ENCODE data around the gene LHFPL3. TPM values are rescaled to one million over a fixed set of nuclear protein-coding genes. Genes with fewer than 3 reads are reported as not detected.

Gene LHFPL3
- total RNA-seq, 1 experiment from 2014 or later: not detected

GRCh38 chr7:104656467-104656866 lies 328.1 kb downstream of the LHFPL3 start:
- H3K4me3 Mint-ChIP-seq: no peak overlapping the region

More at GRCh38 chr7:104656467-104656866, 328.1 kb downstream of the LHFPL3 start:
- Histone ChIP-seq H3T11ph (ENCODE audit: low read length) (no peak overlapping the region), H2BK5ac (ENCODE audit: insufficient read length, low read length) (no peak overlapping the region), H4K8ac (replicated peaks; ENCODE audit: insufficient read length, low read depth, low read length) (no peak overlapping the region), H3K9ac (ENCODE audit: extremely low read depth, insufficient read length, low read length) (no peak overlapping the region), H3K4me2 (ENCODE audit: insufficient read depth, insufficient read length, low read length) (no peak overlapping the region), H3K4me1 (ENCODE audit: insufficient read depth, low read length) (no peaks in the 10 kb centered on the region), H3K9me3 (ENCODE audit: control insufficient read depth, low read depth, low read length) (no peaks in the 10 kb centered on the region), H4K91ac (ENCODE audit: insufficient read length, low read depth, low read length) (no peak overlapping the region), H2BK12ac (ENCODE audit: insufficient read length, low read depth, low read length) (no peak overlapping the region), H2BK15ac (ENCODE audit: low read depth, low read length) (no peak overlapping the region), H3K27ac (ENCODE audit: insufficient read length, low read depth, low read length) (no peak overlapping the region), H3K56ac (ENCODE audit: insufficient read length, low read depth, low read length) (no peak overlapping the region), H2BK20ac (ENCODE audit: low read depth, low read length, poor library complexity, severe bottlenecking) (no peak overlapping the region), H3K23me2 (ENCODE audit: insufficient read length, low read depth, low read length, poor library complexity, severe bottlenecking) (no peaks in the 10 kb centered on the region), H3K27me3 (ENCODE audit: insufficient read depth, low read length) (no peaks in the 10 kb centered on the region), H3K4ac (ENCODE audit: low read depth, low read length) (no peak overlapping the region), H2AFZ (ENCODE audit: low read length) (no peak overlapping the region), H4K5ac (ENCODE audit: insufficient read length, low read depth, low read length) (no peak overlapping the region), H3K14ac (ENCODE audit: insufficient read depth, low read length) (no peak overlapping the region), H3K18ac (ENCODE audit: insufficient read length, low read depth, low read length) (no peak overlapping the region), H3K79me1 (ENCODE audit: insufficient read depth, low read depth, low read length, poor library complexity, severe bottlenecking) (no peaks in the 10 kb centered on the region), H3K23ac (ENCODE audit: insufficient read length, low read depth, low read length) (no peak overlapping the region), H2BK120ac (ENCODE audit: low read depth, low read length, poor library complexity, severe bottlenecking) (no peak overlapping the region), H4K20me1 (ENCODE audit: control insufficient read depth, insufficient read depth, insufficient read length) (no peaks in the 10 kb centered on the region), H3K79me2 (ENCODE audit: insufficient read depth, low read length) (no peaks in the 10 kb centered on the region), H2AK5ac (ENCODE audit: insufficient read length, low read length) (no peak overlapping the region)
- no peaks in the 10 kb centered on the region; a peak in 1 of 7 replicates for H3K36me3 Mint-ChIP-seq (ENCODE audit: insufficient read depth in 1 of 3, low read depth in 3 of 3)
- H3K27me3 Mint-ChIP-seq (ENCODE audit: low read depth): peaks cover 2% of the 10 kb centered on the region
- no peak for DNase-seq
- no peak overlapping the region for H3K27ac Mint-ChIP-seq
- WGBS (ENCODE audit: extremely low coverage, insufficient read length, low lambda C conversion rate): no CpG with 5 or more reads among the region's 1 CpG
- TF ChIP-seq CTCF (conservative IDR thresholded peaks at IDR 0.05): no peak
- no peaks in the 10 kb centered on the region for H3K4me1 Mint-ChIP-seq
- H3K9me3 Mint-ChIP-seq: no peaks in the 10 kb centered on the region
